SK-N-SH treated with all-trans-retinoic acid at 6 μM for 48 hours (cell line): ENCODE results near the gene ITGB1.

ENCODE experiments used
- ATAC-seq: fragments of 200-7000 bp; cut with Tn5 transposase; 3 replicates; pipeline ENCODE4 v1.9.1; 2020; ENCODE audit warnings: mild to moderate bottlenecking, moderate library complexity
- ARNTL ChIP-seq: fragments of 450-650 bp; formaldehyde crosslinking; IDR thresholded peaks from 2 replicates; pipeline ENCODE4 v1.5.0; 2020; ENCODE audit warnings: low read depth, mild to moderate bottlenecking, moderate library complexity, borderline replicate concordance
- CSDC2 ChIP-seq: fragments of 250-450 bp; sonication (Bioruptor Pico); IDR thresholded peaks from 2 replicates; pipeline ENCODE4 v1.5.0; 2020; ENCODE audit warnings: mild to moderate bottlenecking, moderate library complexity
- ESRRG ChIP-seq: fragments of 250-450 bp; sonication (Bioruptor Pico); IDR thresholded peaks from 2 replicates; pipeline ENCODE4 v1.6.1; 2021; ENCODE audit warnings: mild to moderate bottlenecking
- GLIS3 ChIP-seq: fragments of 250-450 bp; sonication (Bioruptor Pico); IDR thresholded peaks from 2 replicates; pipeline ENCODE4 v1.5.0; 2020; ENCODE audit warnings: mild to moderate bottlenecking, moderate library complexity
- ISL1 ChIP-seq: fragments of 250-450 bp; sonication (Bioruptor Pico); IDR thresholded peaks from 2 replicates; pipeline ENCODE4 v2.1.2; 2022; ENCODE audit warnings: mild to moderate bottlenecking, moderate library complexity
- OSR1 ChIP-seq: fragments of 250-450 bp; sonication (Bioruptor Pico); IDR thresholded peaks from 2 replicates; pipeline ENCODE4 v1.8.0; 2022; ENCODE audit warnings: moderate library complexity, mild to moderate bottlenecking, inconsistent platforms
- RARB ChIP-seq: fragments of 250-450 bp; sonication (Bioruptor Pico); IDR thresholded peaks from 2 replicates; pipeline ENCODE4 v1.8.0; 2021; ENCODE audit warnings: mild to moderate bottlenecking, moderate library complexity
- SNAI2 ChIP-seq: fragments of 250-450 bp; sonication (Bioruptor Pico); IDR thresholded peaks from 2 replicates; pipeline ENCODE4 v1.5.0; 2020; ENCODE audit warnings: mild to moderate bottlenecking, moderate library complexity
- TCF4 ChIP-seq: fragments of 250-450 bp; sonication (Bioruptor Pico); IDR thresholded peaks from 2 replicates; pipeline ENCODE4 v1.8.0; 2021; ENCODE audit warnings: mild to moderate bottlenecking, moderate library complexity, borderline replicate concordance
- TOX ChIP-seq: fragments of 250-450 bp; sonication (Bioruptor Pico); IDR thresholded peaks from 2 replicates; pipeline ENCODE4 v1.8.0; 2021; ENCODE audit warnings: mild to moderate bottlenecking, moderate library complexity, borderline replicate concordance
- ZC3H10 ChIP-seq: fragments of 250-450 bp; sonication (Bioruptor Pico); IDR thresholded peaks from 2 replicates; pipeline ENCODE4 v1.5.1; 2021; ENCODE audit warnings: mild to moderate bottlenecking, moderate library complexity
- ZFP3 ChIP-seq: fragments of 250-450 bp; sonication (Bioruptor Pico); IDR thresholded peaks from 2 replicates; pipeline ENCODE4 v1.5.0; 2020; ENCODE audit warnings: mild to moderate bottlenecking, moderate library complexity
- ZNF565 ChIP-seq: fragments of 450-650 bp; formaldehyde crosslinking; conservative IDR thresholded peaks from 2 replicates; pipeline ENCODE4 v1.5.0; 2020; ENCODE audit warnings: low read depth, mild to moderate bottlenecking, moderate library complexity
- ZNF8 ChIP-seq: fragments of 450-650 bp; formaldehyde crosslinking; IDR thresholded peaks from 2 replicates; pipeline ENCODE4 v1.5.0; 2020; ENCODE audit warnings: mild to moderate bottlenecking, moderate library complexity
- TF ChIP-seq, protein P1 (sequence below): fragments of 250-450 bp; sonication (Bioruptor Pico); IDR thresholded peaks from 2 replicates; pipeline ENCODE4 v1.5.1; 2020; ENCODE audit warnings: low read depth, mild to moderate bottlenecking, moderate library complexity
- TF ChIP-seq, protein P2 (sequence below): fragments of 250-450 bp; sonication (Bioruptor Pico); IDR thresholded peaks from 2 replicates; pipeline ENCODE4 v1.8.0; 2020; ENCODE audit warnings: mild to moderate bottlenecking, moderate library complexity, borderline replicate concordance
- TF ChIP-seq, protein P3 (sequence below): fragments of 250-450 bp; sonication (Bioruptor Pico); IDR thresholded peaks from 2 replicates; pipeline ENCODE4 v1.8.0; 2021; ENCODE audit warnings: low read depth, mild to moderate bottlenecking, moderate library complexity, borderline replicate concordance
- TF ChIP-seq, protein P4 (sequence below): fragments of 250-450 bp; sonication (Bioruptor Pico); IDR thresholded peaks from 2 replicates; pipeline ENCODE4 v1.5.0; 2020; ENCODE audit warnings: mild to moderate bottlenecking, moderate library complexity

Gene ITGB1

DNA sequence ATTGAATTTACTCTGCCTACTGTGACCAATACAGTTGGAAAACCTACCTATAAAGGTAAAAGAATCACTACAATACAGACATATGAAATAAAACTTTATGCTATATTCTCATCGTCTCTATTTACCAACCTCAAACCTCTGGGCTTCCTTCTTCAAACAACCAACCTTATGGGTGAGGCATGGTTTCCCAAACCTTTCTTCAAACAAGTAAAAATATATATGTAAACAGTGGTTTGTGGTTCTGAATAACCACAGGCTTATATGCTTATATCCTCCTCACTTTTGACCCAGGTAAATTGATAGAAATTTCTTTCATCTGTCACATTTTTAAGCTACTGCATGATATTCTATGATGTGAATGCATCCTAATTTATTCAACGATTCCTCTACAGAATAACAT lies 103.6 kb downstream of the ITGB1 start:
- ATAC-seq: no peak
- TF ChIP-seq, protein P1, sequence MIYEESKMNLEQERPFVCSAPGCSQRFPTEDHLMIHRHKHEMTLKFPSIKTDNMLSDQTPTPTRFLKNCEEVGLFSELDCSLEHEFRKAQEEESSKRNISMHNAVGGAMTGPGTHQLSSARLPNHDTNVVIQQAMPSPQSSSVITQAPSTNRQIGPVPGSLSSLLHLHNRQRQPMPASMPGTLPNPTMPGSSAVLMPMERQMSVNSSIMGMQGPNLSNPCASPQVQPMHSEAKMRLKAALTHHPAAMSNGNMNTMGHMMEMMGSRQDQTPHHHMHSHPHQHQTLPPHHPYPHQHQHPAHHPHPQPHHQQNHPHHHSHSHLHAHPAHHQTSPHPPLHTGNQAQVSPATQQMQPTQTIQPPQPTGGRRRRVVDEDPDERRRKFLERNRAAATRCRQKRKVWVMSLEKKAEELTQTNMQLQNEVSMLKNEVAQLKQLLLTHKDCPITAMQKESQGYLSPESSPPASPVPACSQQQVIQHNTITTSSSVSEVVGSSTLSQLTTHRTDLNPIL (CRISPR knock-in tag): no peak
- TF ChIP-seq, protein P2, sequence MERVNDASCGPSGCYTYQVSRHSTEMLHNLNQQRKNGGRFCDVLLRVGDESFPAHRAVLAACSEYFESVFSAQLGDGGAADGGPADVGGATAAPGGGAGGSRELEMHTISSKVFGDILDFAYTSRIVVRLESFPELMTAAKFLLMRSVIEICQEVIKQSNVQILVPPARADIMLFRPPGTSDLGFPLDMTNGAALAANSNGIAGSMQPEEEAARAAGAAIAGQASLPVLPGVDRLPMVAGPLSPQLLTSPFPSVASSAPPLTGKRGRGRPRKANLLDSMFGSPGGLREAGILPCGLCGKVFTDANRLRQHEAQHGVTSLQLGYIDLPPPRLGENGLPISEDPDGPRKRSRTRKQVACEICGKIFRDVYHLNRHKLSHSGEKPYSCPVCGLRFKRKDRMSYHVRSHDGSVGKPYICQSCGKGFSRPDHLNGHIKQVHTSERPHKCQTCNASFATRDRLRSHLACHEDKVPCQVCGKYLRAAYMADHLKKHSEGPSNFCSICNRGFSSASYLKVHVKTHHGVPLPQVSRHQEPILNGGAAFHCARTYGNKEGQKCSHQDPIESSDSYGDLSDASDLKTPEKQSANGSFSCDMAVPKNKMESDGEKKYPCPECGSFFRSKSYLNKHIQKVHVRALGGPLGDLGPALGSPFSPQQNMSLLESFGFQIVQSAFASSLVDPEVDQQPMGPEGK (CRISPR knock-in tag): no peak
- TF ChIP-seq ESRRG (CRISPR knock-in tag): no peak
- TF ChIP-seq, all 23 proteins: peak for 0

DNA sequence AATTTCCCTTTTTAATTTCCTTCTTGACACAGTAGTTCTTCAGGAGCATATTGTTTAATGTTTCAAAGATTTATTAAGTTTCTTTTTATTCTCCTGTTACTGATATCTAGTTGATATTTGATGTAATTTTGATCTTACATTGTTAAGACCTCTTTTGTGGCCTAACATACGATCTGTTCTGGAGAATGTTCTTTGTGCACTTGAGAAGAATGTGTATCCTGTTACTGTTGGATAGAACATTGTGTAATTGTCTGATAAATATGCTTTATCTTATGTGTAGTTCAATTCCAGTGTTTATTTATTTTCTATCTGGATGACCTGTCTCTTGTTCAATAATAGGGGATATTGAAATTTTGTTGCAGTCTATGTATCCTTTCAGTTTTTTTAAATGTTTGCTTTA lies 106.7 kb downstream of the ITGB1 start:
- ATAC-seq: no peak
- no peak for TF ChIP-seq SNAI2 (CRISPR knock-in tag)
- no peak for TF ChIP-seq TOX
- TF ChIP-seq ARNTL (CRISPR knock-in tag): no peak
- no peak for TF ChIP-seq RARB
- no peak for TF ChIP-seq GLIS3 (CRISPR knock-in tag)
- no peak for TF ChIP-seq ZC3H10 (CRISPR knock-in tag)
- TF ChIP-seq ISL1 (CRISPR knock-in tag): no peak
- no peak for TF ChIP-seq ZNF8
- no peak for TF ChIP-seq CSDC2 (CRISPR knock-in tag)
- TF ChIP-seq OSR1 (CRISPR knock-in tag): no peak
- TF ChIP-seq, protein P3, sequence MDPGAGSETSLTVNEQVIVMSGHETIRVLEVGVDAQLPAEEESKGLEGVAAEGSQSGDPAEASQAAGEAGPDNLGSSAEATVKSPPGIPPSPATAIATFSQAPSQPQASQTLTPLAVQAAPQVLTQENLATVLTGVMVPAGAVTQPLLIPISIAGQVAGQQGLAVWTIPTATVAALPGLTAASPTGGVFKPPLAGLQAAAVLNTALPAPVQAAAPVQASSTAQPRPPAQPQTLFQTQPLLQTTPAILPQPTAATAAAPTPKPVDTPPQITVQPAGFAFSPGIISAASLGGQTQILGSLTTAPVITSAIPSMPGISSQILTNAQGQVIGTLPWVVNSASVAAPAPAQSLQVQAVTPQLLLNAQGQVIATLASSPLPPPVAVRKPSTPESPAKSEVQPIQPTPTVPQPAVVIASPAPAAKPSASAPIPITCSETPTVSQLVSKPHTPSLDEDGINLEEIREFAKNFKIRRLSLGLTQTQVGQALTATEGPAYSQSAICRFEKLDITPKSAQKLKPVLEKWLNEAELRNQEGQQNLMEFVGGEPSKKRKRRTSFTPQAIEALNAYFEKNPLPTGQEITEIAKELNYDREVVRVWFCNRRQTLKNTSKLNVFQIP (CRISPR knock-in tag): no peak
- no peak for TF ChIP-seq ZNF565 (CRISPR knock-in tag)
- TF ChIP-seq TCF4 (CRISPR knock-in tag): no peak
- no peak for TF ChIP-seq ESRRG (CRISPR knock-in tag)
- no peak for TF ChIP-seq ZFP3 (CRISPR knock-in tag)
- TF ChIP-seq, protein P4, sequence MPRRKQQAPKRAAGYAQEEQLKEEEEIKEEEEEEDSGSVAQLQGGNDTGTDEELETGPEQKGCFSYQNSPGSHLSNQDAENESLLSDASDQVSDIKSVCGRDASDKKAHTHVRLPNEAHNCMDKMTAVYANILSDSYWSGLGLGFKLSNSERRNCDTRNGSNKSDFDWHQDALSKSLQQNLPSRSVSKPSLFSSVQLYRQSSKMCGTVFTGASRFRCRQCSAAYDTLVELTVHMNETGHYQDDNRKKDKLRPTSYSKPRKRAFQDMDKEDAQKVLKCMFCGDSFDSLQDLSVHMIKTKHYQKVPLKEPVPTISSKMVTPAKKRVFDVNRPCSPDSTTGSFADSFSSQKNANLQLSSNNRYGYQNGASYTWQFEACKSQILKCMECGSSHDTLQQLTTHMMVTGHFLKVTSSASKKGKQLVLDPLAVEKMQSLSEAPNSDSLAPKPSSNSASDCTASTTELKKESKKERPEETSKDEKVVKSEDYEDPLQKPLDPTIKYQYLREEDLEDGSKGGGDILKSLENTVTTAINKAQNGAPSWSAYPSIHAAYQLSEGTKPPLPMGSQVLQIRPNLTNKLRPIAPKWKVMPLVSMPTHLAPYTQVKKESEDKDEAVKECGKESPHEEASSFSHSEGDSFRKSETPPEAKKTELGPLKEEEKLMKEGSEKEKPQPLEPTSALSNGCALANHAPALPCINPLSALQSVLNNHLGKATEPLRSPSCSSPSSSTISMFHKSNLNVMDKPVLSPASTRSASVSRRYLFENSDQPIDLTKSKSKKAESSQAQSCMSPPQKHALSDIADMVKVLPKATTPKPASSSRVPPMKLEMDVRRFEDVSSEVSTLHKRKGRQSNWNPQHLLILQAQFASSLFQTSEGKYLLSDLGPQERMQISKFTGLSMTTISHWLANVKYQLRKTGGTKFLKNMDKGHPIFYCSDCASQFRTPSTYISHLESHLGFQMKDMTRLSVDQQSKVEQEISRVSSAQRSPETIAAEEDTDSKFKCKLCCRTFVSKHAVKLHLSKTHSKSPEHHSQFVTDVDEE: no peak
